HT1080 (cell line): Measurements from ENCODE around the gene TCEAL3. TPM values are rescaled to one million over a fixed set of nuclear protein-coding genes. Genes with fewer than 3 reads are reported as not detected.
"Not testable (repeated sequence)": the region's sequence is repeated elsewhere in the genome, so short reads cannot be mapped to it uniquely, and the experiment has no call there.

Experiments
- DNase-seq: peaks from one replicate; pipeline ENCODE4 v3.0.0-alpha.2; 2015; ENCODE audit warnings: low read depth
- polyA plus RNA-seq, 2 experiments: library from polyadenylated mRNA; depleted of rRNA; stranded (reverse); fragments of >200 nt; gene quantifications; 2 replicates each; pipeline ENCODE4 v1.2.3, GENCODE V29; 2015
- total RNA-seq: library from RNA; depleted of rRNA; stranded (reverse); fragments of >200 nt; shearing (Covaris generic); gene quantifications from 2 replicates; pipeline ENCODE4 v1.2.3, GENCODE V29; 2014; rRNA removed

TCEAL3 gene, protein sequence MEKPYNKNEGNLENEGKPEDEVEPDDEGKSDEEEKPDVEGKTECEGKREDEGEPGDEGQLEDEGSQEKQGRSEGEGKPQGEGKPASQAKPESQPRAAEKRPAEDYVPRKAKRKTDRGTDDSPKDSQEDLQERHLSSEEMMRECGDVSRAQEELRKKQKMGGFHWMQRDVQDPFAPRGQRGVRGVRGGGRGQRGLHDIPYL
- total RNA-seq, result 14.3 and 17.1 TPM in 2 replicates
- polyA plus RNA-seq (2015; cell fraction: cytosol; rRNA removed), result 30.9 and 38.9 TPM in 2 replicates
- 9.0 and 11.9 TPM in 2 replicates for polyA plus RNA-seq (2015; cell fraction: nucleus; rRNA removed)

DNA sequence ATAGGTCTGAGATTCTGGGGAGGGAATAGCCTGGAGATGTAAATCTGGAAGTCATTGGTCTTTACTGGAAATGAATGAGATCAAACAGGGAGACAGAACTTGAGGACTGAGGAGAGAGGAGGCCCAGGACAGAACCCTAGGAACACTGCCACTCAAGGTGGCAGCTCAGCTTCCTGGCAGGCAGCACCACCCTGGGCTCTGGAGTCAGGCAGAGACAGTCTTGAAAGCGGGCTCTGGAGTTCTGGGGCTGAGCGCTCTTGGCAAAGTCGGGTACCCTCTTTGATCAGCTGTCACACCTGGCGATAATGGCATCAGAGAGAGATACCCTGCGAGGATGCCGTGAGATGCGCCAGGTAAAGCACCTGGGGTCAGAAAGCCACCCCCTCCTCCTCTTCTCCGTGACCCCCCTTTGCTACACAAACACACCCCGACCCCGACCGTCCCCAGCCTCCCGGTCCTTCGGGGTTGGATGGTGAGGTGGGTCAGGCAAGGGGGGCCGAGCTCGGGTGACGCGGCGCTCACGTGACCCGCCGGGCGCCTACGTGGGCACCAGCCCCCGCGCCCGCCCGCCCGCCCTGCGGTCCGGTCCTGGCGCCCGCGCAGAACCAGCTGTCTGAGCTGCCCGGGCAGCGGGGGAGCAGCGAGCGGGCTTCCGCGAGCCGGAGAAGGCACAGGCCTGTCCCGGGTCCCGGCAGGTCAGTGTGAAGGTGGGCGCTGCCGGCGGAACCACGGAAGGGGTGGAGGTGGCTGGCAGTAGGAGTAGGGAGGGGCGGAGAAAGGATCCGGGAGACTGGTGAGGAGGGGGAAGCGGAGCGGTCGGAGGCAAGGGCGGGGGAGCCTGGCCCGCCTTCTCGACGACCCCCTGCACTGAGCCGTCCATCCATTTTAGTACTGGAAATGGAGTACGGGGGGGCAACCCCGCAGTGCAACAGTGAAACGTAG, at the start of gene TCEAL3:
TSS of gene TCEAL3 (plus strand) at position 600 of the 942 bp plus-strand sequence. CDS start 1,102 bp downstream, outside the sequence.
- DNase-seq, result peak; percentile 19

DNA sequence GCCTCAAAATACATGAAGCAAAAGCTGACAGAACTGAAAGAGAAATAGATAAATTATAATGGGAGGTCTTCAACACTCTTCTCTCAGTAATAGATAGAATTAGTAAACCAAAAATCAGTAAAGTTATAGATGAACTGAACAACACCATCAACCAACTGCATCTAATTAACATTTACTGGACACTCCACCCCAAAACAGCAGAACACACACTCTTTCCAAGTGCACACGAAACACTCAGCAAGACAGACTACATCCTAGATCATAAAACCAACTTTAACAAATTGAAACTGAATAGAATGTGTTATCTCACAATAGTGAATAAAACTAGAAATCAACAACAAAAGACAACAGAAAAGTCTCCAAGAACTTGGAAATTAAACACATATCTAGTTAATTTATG, 47.5 kb upstream of the TCEAL3 start:
- DNase-seq, result no peak

DNA sequence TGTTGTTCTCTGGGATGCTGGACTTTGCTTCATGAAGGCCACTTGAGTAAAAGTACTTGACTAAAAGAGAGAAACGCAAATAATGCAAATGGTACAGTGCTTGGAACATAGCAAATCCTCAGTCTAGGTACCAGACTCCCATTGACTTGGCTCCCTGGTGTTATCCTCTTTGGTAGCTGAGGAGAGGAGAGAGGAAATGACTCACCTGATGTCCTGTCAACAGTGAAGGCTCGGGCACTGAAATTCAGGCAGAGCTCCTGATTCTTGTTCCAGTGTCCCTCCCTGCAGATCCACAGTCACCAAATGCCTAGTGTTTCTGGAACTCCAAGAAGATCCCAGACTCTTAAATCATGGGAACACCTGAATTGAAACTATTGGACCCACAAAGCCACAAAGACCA, 45.0 kb upstream of the TCEAL3 start:
- DNase-seq, result peak; percentile 62

DNA sequence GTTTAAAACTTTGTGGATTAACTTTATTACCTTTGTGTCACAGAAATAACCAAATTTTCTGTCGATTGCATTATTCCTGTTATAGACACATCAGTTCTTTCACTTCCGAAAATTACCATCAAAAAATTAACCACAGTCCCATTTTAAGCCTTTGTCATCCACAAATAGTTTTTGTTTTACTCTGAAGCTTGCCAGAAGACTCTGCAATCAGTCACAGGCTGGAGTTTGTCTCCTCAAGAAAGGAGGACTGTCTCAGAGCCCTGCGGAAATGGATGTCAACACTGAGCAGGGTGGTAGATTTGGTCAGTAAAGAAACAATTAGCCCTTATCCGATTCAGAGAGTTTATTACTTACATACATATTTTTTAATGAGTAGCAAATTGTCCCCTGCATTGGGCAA, 42.6 kb upstream of the TCEAL3 start:
- no peak for DNase-seq

DNA sequence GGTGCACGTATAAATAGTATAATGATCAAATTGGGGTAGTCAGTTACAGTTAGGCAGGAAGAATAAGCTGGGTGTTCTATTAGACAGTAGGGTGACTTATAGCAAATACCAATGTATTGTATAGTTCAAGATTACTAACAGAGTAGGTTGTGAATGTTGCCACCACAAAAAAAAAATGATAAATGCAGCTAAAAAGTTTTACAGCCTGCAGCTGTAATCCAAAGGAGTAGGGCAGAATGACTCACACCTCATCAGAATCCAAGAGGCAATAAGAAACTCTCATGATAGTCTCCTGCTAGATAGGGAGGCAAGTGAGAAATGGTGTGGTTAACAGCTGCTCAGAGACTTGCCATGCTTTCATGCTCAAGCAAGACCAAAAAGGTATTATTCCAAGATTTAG, 42.0 kb upstream of the TCEAL3 start:
- DNase-seq, result peak; percentile 67

DNA sequence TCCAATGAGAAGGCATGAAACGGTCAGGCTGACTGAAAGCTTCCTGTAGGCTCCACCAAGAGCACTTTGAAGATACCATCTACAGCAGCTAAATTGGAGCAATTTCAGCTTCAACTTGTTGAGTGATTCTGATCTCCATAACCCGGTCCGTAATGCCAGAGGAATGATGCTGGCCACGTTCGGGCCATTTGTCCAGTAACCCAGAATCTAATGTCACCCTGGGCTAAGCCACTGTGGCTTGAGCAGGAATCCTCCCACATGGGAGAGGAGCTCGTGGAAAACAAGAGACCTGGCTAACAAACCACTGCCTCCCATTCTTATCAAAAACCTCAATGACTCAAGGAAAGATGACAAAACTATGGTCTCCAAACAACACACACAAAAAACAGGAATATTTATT, 36.6 kb upstream of the TCEAL3 start:
- no peak for DNase-seq

DNA sequence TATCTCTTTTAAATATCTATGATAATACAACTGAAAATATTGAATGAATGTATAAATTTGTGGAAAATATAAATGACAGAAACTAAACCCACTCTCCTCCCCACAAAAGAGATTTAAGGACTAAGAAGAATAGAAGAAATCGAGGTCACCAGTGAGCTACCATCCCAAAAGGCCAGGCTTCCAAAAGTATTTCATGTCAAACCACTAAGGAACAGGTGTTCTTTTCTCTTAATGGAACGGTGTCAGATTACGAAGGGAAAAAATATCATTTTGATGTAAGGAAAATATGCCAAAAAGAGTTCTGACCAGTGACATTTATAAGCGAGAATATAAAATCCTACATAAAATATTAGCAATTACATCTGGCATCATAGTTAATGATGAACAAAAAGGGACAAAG, 36.0 kb upstream of the TCEAL3 start:
- no peak for DNase-seq

DNA sequence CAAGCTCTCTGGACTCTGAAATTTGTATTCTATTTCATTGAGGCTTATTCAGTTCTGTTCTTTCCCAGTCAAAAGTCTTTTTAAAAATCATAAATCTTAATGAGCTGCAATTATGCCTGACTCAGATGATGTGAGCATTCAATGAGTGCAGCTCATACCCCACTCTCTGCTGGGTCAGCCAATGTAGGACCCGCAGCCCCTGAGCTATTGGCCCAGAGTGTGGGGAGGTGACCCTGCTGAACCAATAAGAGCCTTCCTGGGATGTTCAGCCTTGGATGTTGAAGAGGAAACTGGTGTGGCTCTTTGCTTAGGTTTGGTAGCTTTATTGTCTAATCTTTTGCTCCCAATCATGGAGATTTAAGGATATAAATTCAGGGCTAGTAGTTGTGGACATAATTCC, 34.6 kb upstream of the TCEAL3 start:
- no peak for DNase-seq

DNA sequence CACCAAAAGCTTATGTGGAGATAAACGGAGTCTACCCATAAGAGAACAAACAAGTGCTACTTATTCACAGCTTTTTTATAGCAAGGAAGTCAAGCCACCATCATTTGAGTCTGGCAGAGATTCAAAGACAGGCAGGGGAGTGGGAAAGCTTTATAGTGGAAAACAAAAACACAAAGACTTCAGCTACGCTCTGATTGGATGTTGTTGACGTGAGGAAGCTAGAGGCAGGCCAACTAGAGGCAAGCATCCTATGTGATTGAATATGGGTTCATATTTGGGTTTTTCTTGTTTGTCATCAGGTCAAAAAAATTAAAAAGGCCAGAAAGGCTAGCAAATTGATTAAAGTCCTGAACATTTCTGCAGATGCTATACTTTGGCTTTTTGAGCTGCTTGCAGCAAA, 23.2 kb upstream of the TCEAL3 start:
- DNase-seq, result no peak

DNA sequence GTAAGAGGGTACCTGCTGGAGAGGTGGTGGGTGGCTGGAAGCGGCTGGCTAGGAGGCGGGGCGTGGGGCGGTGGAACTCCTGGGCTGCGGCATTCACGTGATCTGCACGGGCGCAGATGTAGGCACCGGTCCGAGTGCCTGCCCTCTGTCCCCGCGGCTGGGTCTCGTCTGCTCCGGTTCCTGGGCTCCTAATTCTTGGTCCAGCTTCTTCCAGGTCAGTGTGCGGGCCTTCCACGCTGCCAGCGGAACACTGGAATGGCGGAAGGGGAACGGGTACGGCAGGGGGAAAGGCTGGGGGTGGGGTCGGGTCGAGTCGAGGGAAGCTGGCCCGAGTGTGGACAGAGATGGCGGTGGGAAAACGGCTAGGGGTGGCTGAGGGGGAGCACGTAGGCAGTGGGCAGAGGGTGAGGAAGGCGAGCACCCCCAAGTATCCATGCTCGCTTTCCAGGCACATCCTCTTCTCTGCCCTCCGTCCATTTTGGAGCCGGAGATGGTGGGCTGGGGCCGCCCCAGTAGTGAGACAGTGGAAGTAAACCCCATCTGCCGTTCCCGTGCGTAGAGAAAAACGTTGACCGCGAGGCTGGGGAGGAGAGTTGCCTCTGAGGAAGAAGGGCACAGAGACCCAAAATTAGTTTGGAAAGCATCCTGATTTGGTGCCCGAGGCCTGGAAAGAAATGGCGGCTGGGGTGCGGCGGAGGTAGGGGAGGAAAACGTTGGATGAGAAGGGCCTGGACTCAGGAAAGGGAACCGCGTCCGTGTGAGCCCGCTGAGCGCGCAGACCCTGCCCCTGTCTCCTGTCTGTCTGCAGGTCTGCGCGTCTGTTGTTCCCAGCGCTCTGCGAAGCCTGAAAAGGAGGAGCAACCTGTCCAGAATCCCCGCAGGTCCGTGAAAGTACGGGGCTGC, 22.1 kb upstream of the TCEAL3 start, which contains the start of gene TCEAL4:
TSS of gene TCEAL4 (plus strand) at position 105 of the 903 bp plus-strand sequence. CDS start 1,161 bp downstream, outside the sequence.
- DNase-seq, result peak; percentile 17

DNA sequence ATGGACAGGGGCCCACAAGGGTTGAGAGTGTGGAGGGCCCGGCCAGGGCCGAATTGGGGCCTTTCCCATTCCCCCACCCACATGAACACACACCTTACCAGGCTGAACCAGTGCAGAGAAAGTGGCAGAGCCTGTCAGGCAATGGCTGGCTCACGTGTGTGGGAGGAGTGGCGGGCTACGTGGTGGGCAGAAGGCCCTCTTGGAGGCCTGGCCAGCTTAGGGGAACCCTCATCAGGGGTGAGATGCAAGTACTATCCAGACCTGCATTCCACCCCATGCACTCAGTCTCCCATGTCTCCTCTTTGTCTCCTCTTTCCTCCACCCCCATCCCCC, 21.5 kb upstream of the TCEAL3 start:
- no peak for DNase-seq

DNA sequence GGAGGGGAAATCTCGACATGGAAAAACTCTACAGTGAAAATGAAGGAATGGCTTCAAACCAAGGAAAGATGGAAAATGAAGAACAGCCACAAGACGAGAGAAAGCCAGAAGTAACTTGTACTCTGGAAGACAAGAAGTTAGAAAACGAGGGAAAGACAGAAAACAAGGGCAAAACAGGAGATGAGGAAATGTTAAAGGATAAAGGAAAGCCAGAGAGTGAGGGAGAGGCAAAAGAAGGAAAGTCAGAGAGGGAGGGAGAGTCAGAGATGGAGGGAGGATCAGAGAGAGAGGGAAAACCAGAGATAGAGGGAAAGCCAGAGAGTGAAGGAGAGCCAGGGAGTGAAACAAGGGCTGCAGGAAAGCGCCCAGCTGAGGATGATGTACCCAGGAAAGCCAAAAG, 21.1 kb upstream of the TCEAL3 start:
- DNase-seq, result no peak

DNA sequence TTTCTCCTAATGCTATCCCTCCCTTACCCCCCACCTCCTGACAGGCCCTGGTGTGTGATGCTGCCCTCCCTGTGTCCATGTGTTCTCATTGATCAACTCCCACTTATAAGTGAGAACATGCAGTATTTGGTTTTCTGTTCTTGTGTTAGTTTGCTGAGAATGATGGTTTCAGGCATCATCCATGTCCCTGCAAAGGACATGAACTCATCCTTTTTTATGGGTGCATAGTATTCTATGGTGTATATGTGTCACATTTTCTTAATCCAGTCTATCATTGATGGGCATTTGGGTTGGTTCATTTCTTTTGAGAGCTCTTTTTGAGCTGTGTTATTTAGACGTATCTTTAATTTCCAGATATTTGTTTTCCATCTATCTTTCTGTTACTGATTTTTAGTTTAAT, 15.5 kb upstream of the TCEAL3 start:
- not testable (repeated sequence) for DNase-seq

DNA sequence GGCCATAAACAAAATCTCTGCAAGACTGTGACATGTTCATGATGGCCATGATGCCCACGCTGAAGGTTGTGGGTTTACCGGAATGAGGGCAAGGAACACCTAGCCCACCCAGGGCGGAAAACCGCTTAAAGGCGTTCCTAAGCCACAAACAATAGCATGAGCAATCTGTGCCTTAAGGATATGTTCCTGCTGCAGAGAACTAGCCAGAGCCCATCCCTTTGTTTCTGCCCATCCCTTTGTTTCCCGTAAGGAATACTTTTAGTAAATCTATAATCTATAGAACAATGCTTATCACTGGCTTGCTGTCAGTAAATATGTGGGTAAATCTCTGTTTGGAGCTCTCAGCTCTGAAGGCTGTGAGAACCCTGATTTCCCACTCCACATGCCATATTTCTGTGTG, 12.6 kb upstream of the TCEAL3 start:
- DNase-seq, result not testable (repeated sequence)

DNA sequence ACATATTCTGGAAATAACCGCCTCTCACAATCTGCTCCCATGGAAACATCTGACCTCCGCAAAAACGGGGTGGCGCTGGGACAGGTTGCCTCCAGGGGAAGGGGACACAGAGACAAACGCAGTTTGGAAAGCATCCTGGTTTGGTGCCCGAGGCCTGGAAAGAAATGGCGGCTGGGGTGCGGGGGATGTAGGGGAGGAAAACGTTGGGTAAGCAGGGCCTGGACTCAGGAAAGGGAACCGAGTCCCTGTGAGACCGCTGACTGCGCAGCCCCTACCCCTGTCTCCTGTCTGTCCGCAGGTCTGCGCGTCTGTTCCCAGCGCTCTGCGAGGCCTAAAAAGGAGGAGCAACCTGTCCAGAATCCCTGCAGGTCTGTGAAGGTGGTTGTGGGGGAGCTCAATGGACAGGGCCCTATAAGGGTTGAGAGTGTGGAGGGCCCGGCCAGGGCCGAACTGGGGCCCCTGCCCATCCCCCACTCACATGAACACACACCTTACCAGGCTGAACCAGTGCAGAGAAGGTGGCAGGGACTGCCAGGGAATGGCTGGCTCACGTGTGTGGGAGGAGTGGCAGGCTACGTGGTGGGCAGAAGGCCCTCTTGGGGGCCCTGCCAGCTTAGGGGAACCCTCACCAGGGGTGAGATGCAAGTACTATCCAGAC, 672 bp downstream of the TCEAL3 start:
- DNase-seq, result no peak

DNA sequence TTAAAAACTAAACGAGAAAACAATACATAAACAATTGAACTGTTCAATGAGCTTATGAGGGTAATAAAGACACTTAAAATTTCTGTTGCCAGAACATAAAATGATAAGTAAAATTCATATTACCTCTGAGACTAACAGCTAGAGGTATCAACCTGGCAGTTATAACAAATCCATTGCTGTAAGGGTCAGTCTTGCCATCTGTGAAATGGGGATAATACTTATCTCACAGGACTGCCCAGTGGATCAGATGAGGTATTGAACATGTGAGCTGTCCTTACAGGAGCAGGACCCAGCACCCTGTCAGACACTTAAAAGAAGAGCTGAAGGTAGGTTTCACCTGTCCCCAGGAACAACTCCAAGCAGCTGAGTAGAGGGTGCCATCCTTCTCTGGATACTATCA, 2.5 kb downstream of the TCEAL3 start:
- no peak for DNase-seq

DNA sequence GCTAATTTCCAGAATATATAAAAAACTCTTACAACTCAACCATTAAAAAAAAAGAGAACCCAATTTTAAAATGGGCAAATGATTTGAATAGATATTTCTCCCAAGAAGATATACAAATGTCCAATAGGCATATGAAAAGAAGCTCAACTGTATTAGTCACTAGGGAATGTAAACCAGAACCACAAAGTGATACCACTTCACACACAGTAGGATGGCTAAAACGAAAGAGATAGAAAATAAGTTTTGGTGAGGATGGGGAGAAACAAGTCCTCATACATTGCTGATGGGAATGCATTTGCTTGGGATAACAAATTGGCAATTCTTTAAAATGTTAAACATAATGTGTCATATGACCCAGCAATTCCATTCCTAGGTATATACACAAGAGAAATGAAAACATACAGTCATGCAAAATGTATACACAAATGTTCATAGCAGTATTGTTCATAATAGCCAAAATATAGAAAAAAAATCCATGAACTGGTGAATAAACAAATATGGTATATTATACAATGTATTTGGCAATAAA, 5.7 kb downstream of the TCEAL3 start:
- no peak for DNase-seq

DNA sequence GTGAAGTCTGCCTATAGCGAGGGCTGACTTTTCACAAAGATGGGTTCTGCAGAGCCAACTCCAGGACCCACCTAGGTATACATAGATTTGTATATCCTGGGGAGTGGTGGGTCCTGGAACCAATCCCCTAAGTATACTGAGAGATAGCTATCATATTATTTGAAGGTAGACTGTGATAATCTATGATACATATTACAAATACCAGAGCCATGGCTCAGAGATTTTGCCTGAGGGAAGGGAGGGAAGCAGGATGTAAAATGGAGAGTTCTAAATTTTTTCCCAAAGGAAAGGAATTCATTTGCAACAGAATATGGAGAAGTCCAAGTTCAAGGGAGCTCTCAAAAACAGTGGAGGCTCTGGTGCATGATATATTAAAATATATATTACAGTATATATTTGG, 7.2 kb downstream of the TCEAL3 start:
- DNase-seq, result no peak

DNA sequence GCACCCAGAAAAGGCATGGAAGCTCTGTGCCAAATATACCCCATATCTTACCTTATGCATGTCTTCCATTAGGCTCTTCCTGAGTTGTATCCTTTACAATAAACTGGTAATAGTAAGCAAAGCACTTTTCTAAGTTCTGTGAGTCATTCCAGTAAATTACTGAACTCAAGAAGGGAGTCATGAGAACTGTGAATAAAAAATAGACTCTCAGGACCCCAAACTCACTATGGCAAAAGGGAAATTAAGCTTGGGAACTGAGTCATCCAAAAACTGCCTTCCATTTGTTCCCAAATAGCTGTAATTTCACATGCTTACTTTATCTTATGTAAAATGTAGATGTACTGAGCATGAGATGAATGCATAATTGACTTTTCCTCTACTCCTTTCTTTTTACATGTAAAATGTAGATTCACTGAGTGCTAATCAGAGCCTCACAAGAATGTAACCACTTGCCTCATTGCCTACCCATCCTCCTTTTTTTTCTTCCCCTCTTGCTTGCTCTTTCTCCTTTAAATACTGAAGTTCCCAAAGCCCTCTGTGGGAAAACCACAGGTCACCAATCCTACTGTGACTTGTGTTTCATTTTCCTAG, 8.1 kb downstream of the TCEAL3 start:
- DNase-seq, result peak; percentile 30

DNA sequence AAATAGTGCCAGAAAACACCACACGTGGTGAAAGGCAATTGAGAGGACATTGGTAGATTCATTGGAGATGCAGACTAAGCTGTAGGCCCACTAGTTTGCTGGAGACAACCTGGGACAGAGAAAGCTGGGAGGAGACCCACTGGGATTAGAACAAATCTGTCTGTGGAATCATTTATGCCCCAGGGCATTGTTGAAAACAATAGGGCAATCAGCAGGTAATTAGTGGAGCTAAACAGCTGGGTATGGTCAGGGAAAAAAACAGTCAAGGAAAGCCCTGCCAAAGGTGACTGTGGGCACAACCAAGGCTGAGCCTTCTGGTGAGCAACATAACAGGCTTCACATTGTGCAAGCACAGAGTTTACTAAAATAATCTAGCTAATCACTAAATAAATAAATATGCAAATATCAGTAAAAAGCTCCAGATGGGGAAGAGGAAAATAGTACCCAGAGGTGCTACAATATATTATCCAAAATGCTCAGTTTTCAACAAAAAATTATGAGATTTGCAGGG, 9.0 kb downstream of the TCEAL3 start:
- DNase-seq, result no peak
